IPS DF 6.9 (cell line): Measurements from ENCODE around the gene KATNB1.

Source experiments
- DNase-seq: peaks from one replicate; pipeline ENCODE4 v3.0.0-alpha.2; 2013; ENCODE audit warnings: low read depth, low spot score
- H3K27ac ChIP-seq: one replicate; pipeline ENCODE4 v1.5.1; 2013; ENCODE audit warnings: low read length, control low read depth
- H3K27me3 ChIP-seq: 2 replicates; pipeline ENCODE4 v1.6.1; 2013; ENCODE audit warnings: mild to moderate bottlenecking, low read length; ENCODE audit not compliant: control insufficient read depth, insufficient read depth
- H3K36me3 ChIP-seq: 2 replicates; pipeline ENCODE4 v1.6.1; 2013; ENCODE audit warnings: low read length; ENCODE audit not compliant: control insufficient read depth, insufficient read depth
- H3K4me1 ChIP-seq: 2 replicates; pipeline ENCODE4 v1.6.1; 2013; ENCODE audit warnings: low read length; ENCODE audit not compliant: control insufficient read depth, insufficient read depth
- H3K4me3 ChIP-seq: 2 replicates; pipeline ENCODE4 v1.5.1; 2013; ENCODE audit warnings: mild to moderate bottlenecking, low read length
- H3K9me3 ChIP-seq: 2 replicates; pipeline ENCODE4 v1.6.1; 2013; ENCODE audit warnings: low read length, inconsistent platforms; ENCODE audit not compliant: control insufficient read depth, insufficient read depth
- WGBS: extraction: QIAGEN DNeasy Blood & Tissue Kit; methylation state at CpG from one replicate; pipeline ENCODE4 v1.1.7; 2013; ENCODE audit warnings: mixed read lengths, missing lambda C conversion rate; ENCODE audit not compliant: insufficient read length, insufficient coverage; 5-methylcytosine and 5-hydroxymethylcytosine counted together

KATNB1 gene

GRCh38 chr16:57763285-57764005 is 27.9 kb downstream of the KATNB1 start:
- no peaks in the 10 kb centered on the region for H3K27me3 ChIP-seq
- H3K27ac ChIP-seq, result no peak overlapping the region
- H3K4me3 ChIP-seq, result no peak overlapping the region
- peaks cover 12% of the 10 kb centered on the region for H3K4me1 ChIP-seq
- no peaks in the 10 kb centered on the region for H3K36me3 ChIP-seq
- no peak for DNase-seq
- no peaks in the 10 kb centered on the region for H3K9me3 ChIP-seq
- no CpG with 5 or more reads among the region's 14 CpGs for WGBS

- Histone ChIP-seq H3K36me3 (no peaks in the 10 kb centered on the region), H3K9me3 (no peaks in the 10 kb centered on the region), H3K27me3 (no peaks in the 10 kb centered on the region), H3K4me3 (no peak overlapping the region), H3K27ac (no peak overlapping the region), H3K4me1 (peaks cover 12% of the 10 kb centered on the region)
- WGBS, result no CpG with 5 or more reads among the region's 9 CpGs
- no peak for DNase-seq
Measured at GRCh38 chr16:57764006-57764340, 28.4 kb downstream of the KATNB1 start.

GRCh38 chr16:57764341-57765159 is 29.0 kb downstream of the KATNB1 start:
- Histone ChIP-seq H3K4me3 (no peak overlapping the region), H3K27me3 (no peaks in the 10 kb centered on the region), H3K9me3 (no peaks in the 10 kb centered on the region), H3K27ac (no peak overlapping the region), H3K4me1 (peaks cover 12% of the 10 kb centered on the region), H3K36me3 (no peaks in the 10 kb centered on the region)
- WGBS, result no CpG with 5 or more reads among the region's 6 CpGs
- DNase-seq, result peak; percentile 73

- H3K27ac ChIP-seq, result no peak overlapping the region
- no peak for DNase-seq
- no CpG with 5 or more reads among the region's 17 CpGs for WGBS
Measured at GRCh38 chr16:57765160-57765728, 29.7 kb downstream of the KATNB1 start.

GRCh38 chr16:57766714-57767348 is 31.3 kb downstream of the KATNB1 start:
- WGBS, result no CpG with 5 or more reads among the region's 15 CpGs
- Histone ChIP-seq H3K27ac (no peak overlapping the region), H3K4me1 (peaks cover 8% of the 10 kb centered on the region), H3K36me3 (no peaks in the 10 kb centered on the region), H3K9me3 (no peaks in the 10 kb centered on the region), H3K4me3 (no peak overlapping the region), H3K27me3 (no peaks in the 10 kb centered on the region)
- DNase-seq, result no peak

More at GRCh38 chr16:57765160-57765728, 29.7 kb downstream of the KATNB1 start:
- no peak overlapping the region for H3K4me3 ChIP-seq
- H3K4me1 ChIP-seq, result peaks cover 9% of the 10 kb centered on the region
- no peaks in the 10 kb centered on the region for H3K9me3 ChIP-seq
- H3K27me3 ChIP-seq, result no peaks in the 10 kb centered on the region
- no peaks in the 10 kb centered on the region for H3K36me3 ChIP-seq

- WGBS, result no CpG with 5 or more reads among the region's 22 CpGs
- no peak for DNase-seq
Measured at GRCh38 chr16:57769541-57770145, 34.1 kb downstream of the KATNB1 start.

GRCh38 chr16:57770361-57770760 is 34.8 kb downstream of the KATNB1 start:
- H3K27me3 ChIP-seq, result no peaks in the 10 kb centered on the region
- H3K4me1 ChIP-seq, result peaks cover 8% of the 10 kb centered on the region
- DNase-seq, result no peak
- H3K27ac ChIP-seq, result no peak overlapping the region
- no peaks in the 10 kb centered on the region for H3K9me3 ChIP-seq
- H3K4me3 ChIP-seq, result no peak overlapping the region
- WGBS, result no CpG with 5 or more reads among the region's 15 CpGs
- H3K36me3 ChIP-seq, result no peaks in the 10 kb centered on the region

More at GRCh38 chr16:57769541-57770145, 34.1 kb downstream of the KATNB1 start:
- no peaks in the 10 kb centered on the region for H3K36me3 ChIP-seq
- H3K27ac ChIP-seq, result no peak overlapping the region
- H3K27me3 ChIP-seq, result no peaks in the 10 kb centered on the region
- H3K4me1 ChIP-seq, result peaks cover 4% of the 10 kb centered on the region
- no peaks in the 10 kb centered on the region for H3K9me3 ChIP-seq
- H3K4me3 ChIP-seq, result no peak overlapping the region

- Histone ChIP-seq H3K4me1 (peaks cover 10% of the 10 kb centered on the region), H3K9me3 (no peaks in the 10 kb centered on the region), H3K4me3 (no peak overlapping the region), H3K27me3 (no peaks in the 10 kb centered on the region), H3K36me3 (no peaks in the 10 kb centered on the region), H3K27ac (no peak overlapping the region)
- WGBS, result no CpG with 5 or more reads among the region's 26 CpGs
- no peak for DNase-seq
Measured at GRCh38 chr16:57771141-57771785, 35.7 kb downstream of the KATNB1 start.

- DNase-seq, result no peak
- H3K4me1 ChIP-seq, result peaks cover 13% of the 10 kb centered on the region
- no peaks in the 10 kb centered on the region for H3K36me3 ChIP-seq
- H3K27ac ChIP-seq, result no peak overlapping the region
- H3K4me3 ChIP-seq, result no peak overlapping the region
- no peaks in the 10 kb centered on the region for H3K27me3 ChIP-seq
- WGBS, result no CpG with 5 or more reads among the region's 11 CpGs
- no peaks in the 10 kb centered on the region for H3K9me3 ChIP-seq
Measured at GRCh38 chr16:57773019-57773418, 37.4 kb downstream of the KATNB1 start.
